Panc1 (cell line): ENCODE measurements around the gene EPHA8. TPM values are rescaled to one million over a fixed set of nuclear protein-coding genes. Genes with fewer than 3 reads are reported as not detected.

Experiments used
- ATAC-seq: fragments of 200-7000 bp; cut with Tn5 transposase; 2 replicates; pipeline ENCODE4 v1.9.1; 2020; ENCODE audit warnings: mild to moderate bottlenecking, moderate library complexity
- BruUV-seq: library from RNA; stranded (reverse); fragments of 400-500 nt; replicated peaks from 2 replicates; lab custom pipeline; 2021; lab: Mats Ljungman, UMichigan
- CTCF ChIA-PET: fragments of 300-600 bp; sonication (Branson Sonifier 250); formaldehyde crosslinking; loops from one replicate; lab custom pipeline; 2022; ENCODE audit warnings: antibody characterized with exemption; lab: Charles Lee
- POLR2A ChIA-PET: fragments of 300-600 bp; sonication (Branson Sonifier 250); formaldehyde crosslinking; loops from one replicate; lab custom pipeline; 2022; ENCODE audit warnings: antibody characterized with exemption; lab: Charles Lee
- DNase-seq: peaks from one replicate; pipeline ENCODE4 v3.0.0-alpha.2; 2010; ENCODE audit warnings: low read depth, low spot score
- H3K27ac ChIP-seq: 2 replicates; pipeline ENCODE4 v1.5.1; 2011; ENCODE audit warnings: mild to moderate bottlenecking, low read length, inconsistent platforms
- H3K27me3 ChIP-seq: fragments of 200-500 bp; sonication (Bioruptor generic); 2 replicates; pipeline ENCODE4 v1.6.0; 2014; ENCODE audit warnings: low read length, inconsistent platforms; ENCODE audit not compliant: control insufficient read depth, insufficient read depth
- H3K36me3 ChIP-seq: fragments of 200-500 bp; sonication (Bioruptor generic); 2 replicates; pipeline ENCODE4 v1.5.1; 2014; ENCODE audit warnings: inconsistent platforms, mild to moderate bottlenecking, low read length, moderate library complexity; ENCODE audit not compliant: control insufficient read depth, insufficient read depth
- H3K4me1 ChIP-seq: 2 replicates; pipeline ENCODE4 v1.5.1; 2011; ENCODE audit warnings: inconsistent platforms, mild to moderate bottlenecking, low read length, moderate library complexity; ENCODE audit not compliant: control insufficient read depth, insufficient read depth
- H3K4me3 ChIP-seq, 2 experiments: 2 replicates each; pipeline ENCODE4 v1.5.1; 2011 to 2012; ENCODE audit warnings: low read depth in 2 of 2, low read length in 2 of 2, mild to moderate bottlenecking in 2 of 2, inconsistent platforms in 1 of 2, moderate library complexity in 1 of 2
- H3K9me3 ChIP-seq: fragments of 200-500 bp; sonication (Bioruptor generic); 2 replicates; pipeline ENCODE4 v1.5.1; 2014; ENCODE audit warnings: low read depth, mild to moderate bottlenecking, inconsistent platforms, low read length, moderate library complexity; ENCODE audit not compliant: control insufficient read depth, insufficient read depth
- POLR2AphosphoS5 ChIP-seq: IDR thresholded peaks from 2 replicates; pipeline ENCODE4 v1.6.1; 2012; ENCODE audit warnings: mild to moderate bottlenecking, low read depth, low read length, moderate library complexity
- REST ChIP-seq, 2 experiments: IDR thresholded peaks; 2 replicates each; pipeline ENCODE4 v1.6.1; 2011 to 2012; ENCODE audit warnings: low read depth in 2 of 2, control low read depth in 1 of 2, low read length in 1 of 2, mild to moderate bottlenecking in 1 of 2, moderate library complexity in 1 of 2; ENCODE audit not compliant: insufficient read depth in 1 of 2
- SIN3A ChIP-seq: IDR thresholded peaks from 2 replicates; pipeline ENCODE4 v1.6.1; 2012; ENCODE audit warnings: low read depth, mild to moderate bottlenecking, low read length, moderate library complexity, borderline replicate concordance; ENCODE audit not compliant: insufficient read depth
- TCF7L2 ChIP-seq: IDR thresholded peaks from 2 replicates; pipeline ENCODE4 v1.6.1; 2011; ENCODE audit warnings: mild to moderate bottlenecking, low read depth, low read length, inconsistent platforms
- in situ Hi-C: cut with HindIII; loops from 2 replicates; pipeline ENCODE4 v1.10.0; 2016; ENCODE audit warnings: low sequenced_read_pairs, low pct_unique_long_range_greater_than_20kb
- intact Hi-C: fragments of 100-400 bp; cut with micrococcal nuclease; formaldehyde crosslinking; loops from one replicate; pipeline ENCODE4 v1.10.0; 2022; ENCODE audit not compliant: unreplicated experiment
- total RNA-seq: library from RNA; stranded (reverse); gene quantifications from one replicate; pipeline ENCODE4 v1.2.1, GENCODE V29; 2021; ENCODE audit not compliant: unreplicated experiment
- TF ChIP-seq, protein P1 (sequence below): fragments of 450-650 bp; IDR thresholded peaks from 2 replicates; pipeline ENCODE4 v1.5.1; 2017; ENCODE audit warnings: mild to moderate bottlenecking

Gene EPHA8
- total RNA-seq, 1 experiment from 2014 or later, result not detected

GRCh38 chr1:22601610-22602009, 38.3 kb downstream of the EPHA8 start:
- H3K27ac ChIP-seq, result no peak overlapping the region
- in situ Hi-C loops, result no loop called here
- ATAC-seq, result no peak
- ChIA-PET POLR2A (no interaction called here), CTCF (no interaction called here)
- H3K27me3 ChIP-seq, result peaks cover 10% of the 10 kb centered on the region
- BruUV-seq, result no TSS peak
- no peaks in the 10 kb centered on the region for H3K9me3 ChIP-seq
- H3K4me3 ChIP-seq, result no peak overlapping the region
- intact Hi-C loops, result no loop called here
- no peaks in the 10 kb centered on the region for H3K4me1 ChIP-seq
- no peaks in the 10 kb centered on the region for H3K36me3 ChIP-seq
- TF ChIP-seq SIN3A (no peak), TCF7L2 (no peak), POLR2AphosphoS5 (no peak), REST (IDR thresholded peaks at IDR 0.05; ENCODE audit: insufficient read depth in 1 of 2, low read depth in 2 of 2, low read length in 1 of 2) (no peak)
- TF ChIP-seq, protein P1, sequence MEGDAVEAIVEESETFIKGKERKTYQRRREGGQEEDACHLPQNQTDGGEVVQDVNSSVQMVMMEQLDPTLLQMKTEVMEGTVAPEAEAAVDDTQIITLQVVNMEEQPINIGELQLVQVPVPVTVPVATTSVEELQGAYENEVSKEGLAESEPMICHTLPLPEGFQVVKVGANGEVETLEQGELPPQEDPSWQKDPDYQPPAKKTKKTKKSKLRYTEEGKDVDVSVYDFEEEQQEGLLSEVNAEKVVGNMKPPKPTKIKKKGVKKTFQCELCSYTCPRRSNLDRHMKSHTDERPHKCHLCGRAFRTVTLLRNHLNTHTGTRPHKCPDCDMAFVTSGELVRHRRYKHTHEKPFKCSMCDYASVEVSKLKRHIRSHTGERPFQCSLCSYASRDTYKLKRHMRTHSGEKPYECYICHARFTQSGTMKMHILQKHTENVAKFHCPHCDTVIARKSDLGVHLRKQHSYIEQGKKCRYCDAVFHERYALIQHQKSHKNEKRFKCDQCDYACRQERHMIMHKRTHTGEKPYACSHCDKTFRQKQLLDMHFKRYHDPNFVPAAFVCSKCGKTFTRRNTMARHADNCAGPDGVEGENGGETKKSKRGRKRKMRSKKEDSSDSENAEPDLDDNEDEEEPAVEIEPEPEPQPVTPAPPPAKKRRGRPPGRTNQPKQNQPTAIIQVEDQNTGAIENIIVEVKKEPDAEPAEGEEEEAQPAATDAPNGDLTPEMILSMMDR, result no peak
- no peak for DNase-seq

GRCh38 chr1:22602060-22602740, 38.9 kb downstream of the EPHA8 start:
- Histone ChIP-seq H3K4me1 (no peaks in the 10 kb centered on the region), H3K4me3 (no peak overlapping the region), H3K27me3 (peaks cover 13% of the 10 kb centered on the region), H3K27ac (no peak overlapping the region), H3K9me3 (no peaks in the 10 kb centered on the region), H3K36me3 (no peaks in the 10 kb centered on the region)
- ChIA-PET CTCF (no interaction called here), POLR2A (no interaction called here)
- in situ Hi-C loops (no loop called here), intact Hi-C loops (no loop called here)
- DNase-seq, result no peak
- ATAC-seq, result no peak
- no TSS peak for BruUV-seq
- TF ChIP-seq TCF7L2 (no peak), SIN3A (no peak), POLR2AphosphoS5 (no peak), REST (IDR thresholded peaks at IDR 0.05; ENCODE audit: insufficient read depth in 1 of 2, low read depth in 2 of 2, low read length in 1 of 2) (no peak)
- TF ChIP-seq, protein P1, result no peak
